HEK293T (cell line): ENCODE measurements around the gene ARMC12.

Experiments used
- CTCF ChIA-PET: fragments of 350-600 bp; formaldehyde crosslinking; extraction: SDS; loops from one replicate; lab custom pipeline; 2021; ENCODE audit warnings: antibody characterized with exemption, inconsistent platforms; lab: Yijun Ruan, JAX
- POLR2A ChIA-PET: fragments of 350-600 bp; formaldehyde crosslinking; extraction: SDS; loops from one replicate; lab custom pipeline; 2020; ENCODE audit warnings: antibody characterized with exemption, inconsistent platforms; lab: Yijun Ruan, JAX
- DNase-seq: peaks from one replicate; pipeline ENCODE4 v3.0.0; 2012; ENCODE audit warnings: mixed read lengths; ENCODE audit errors: extremely low spot score
- ARNT ChIP-seq: fragments of 450-650 bp; IDR thresholded peaks from 2 replicates; pipeline ENCODE4 v1.6.1; 2017; ENCODE audit warnings: mild to moderate bottlenecking
- BHLHE40 ChIP-seq: fragments of 450-650 bp; IDR thresholded peaks from 2 replicates; pipeline ENCODE4 v1.6.1; 2016; ENCODE audit warnings: mild to moderate bottlenecking, moderate library complexity, borderline replicate concordance
- CTBP1 ChIP-seq: fragments of 450-650 bp; IDR thresholded peaks from 2 replicates; pipeline ENCODE4 v1.6.1; 2016; ENCODE audit warnings: borderline replicate concordance
- ELF4 ChIP-seq: fragments of 450-650 bp; IDR thresholded peaks from 2 replicates; pipeline ENCODE4 v1.6.1; 2017; ENCODE audit warnings: antibody characterized with exemption
- FOXA1 ChIP-seq: fragments of 450-650 bp; IDR thresholded peaks from 2 replicates; pipeline ENCODE4 v1.6.1; 2016; ENCODE audit warnings: mild to moderate bottlenecking
- FOXK2 ChIP-seq: fragments of 450-650 bp; IDR thresholded peaks from 2 replicates; pipeline ENCODE4 v1.6.1; 2016; ENCODE audit warnings: mild to moderate bottlenecking
- FOXM1 ChIP-seq: fragments of 450-650 bp; IDR thresholded peaks from 2 replicates; pipeline ENCODE4 v1.6.1; 2017; ENCODE audit warnings: mild to moderate bottlenecking, borderline replicate concordance
- HDGF ChIP-seq: fragments of 450-650 bp; IDR thresholded peaks from 2 replicates; pipeline ENCODE4 v1.6.1; 2017; ENCODE audit warnings: antibody characterized with exemption, borderline replicate concordance
- L3MBTL2 ChIP-seq: fragments of 450-650 bp; conservative IDR thresholded peaks from 2 replicates; pipeline ENCODE4 v1.6.1; 2016; ENCODE audit warnings: mild to moderate bottlenecking
- LEF1 ChIP-seq: fragments of 450-650 bp; IDR thresholded peaks from 2 replicates; pipeline ENCODE4 v1.6.1; 2017; ENCODE audit warnings: mild to moderate bottlenecking, borderline replicate concordance
- NFRKB ChIP-seq: fragments of 450-650 bp; IDR thresholded peaks from 2 replicates; pipeline ENCODE4 v1.6.1; 2016; ENCODE audit warnings: mild to moderate bottlenecking, moderate library complexity
- PKNOX1 ChIP-seq: fragments of 450-650 bp; IDR thresholded peaks from 2 replicates; pipeline ENCODE4 v1.6.1; 2016
- SP1 ChIP-seq: fragments of 450-650 bp; IDR thresholded peaks from 2 replicates; pipeline ENCODE4 v1.6.1; 2017
- SUZ12 ChIP-seq: fragments of 450-650 bp; IDR thresholded peaks from 2 replicates; pipeline ENCODE4 v1.6.1; 2016; ENCODE audit warnings: mild to moderate bottlenecking
- TARDBP ChIP-seq: fragments of 450-650 bp; IDR thresholded peaks from 2 replicates; pipeline ENCODE4 v1.6.1; 2016
- ZNF384 ChIP-seq: fragments of 450-650 bp; IDR thresholded peaks from 2 replicates; pipeline ENCODE4 v1.6.1; 2016

ARMC12 gene

GRCh38 chr6:35739645-35740524, 3.1 kb downstream of the ARMC12 start:
- POLR2A ChIA-PET, result no interaction called here
- TF ChIP-seq PKNOX1, result no peak
- no peak for TF ChIP-seq CTBP1
- TF ChIP-seq ELF4, result no peak
- TF ChIP-seq HDGF, result no peak
- no peak for TF ChIP-seq FOXA1
- CTCF ChIA-PET, result interaction anchor here (0.5 to 5.1 kb wide), 8 partner anchors 17 to 548 kb away, joined by 3 to 43 read pairs (median 3); partner anchors contain the start of gene MAPK14
- no peak for DNase-seq

DNA sequence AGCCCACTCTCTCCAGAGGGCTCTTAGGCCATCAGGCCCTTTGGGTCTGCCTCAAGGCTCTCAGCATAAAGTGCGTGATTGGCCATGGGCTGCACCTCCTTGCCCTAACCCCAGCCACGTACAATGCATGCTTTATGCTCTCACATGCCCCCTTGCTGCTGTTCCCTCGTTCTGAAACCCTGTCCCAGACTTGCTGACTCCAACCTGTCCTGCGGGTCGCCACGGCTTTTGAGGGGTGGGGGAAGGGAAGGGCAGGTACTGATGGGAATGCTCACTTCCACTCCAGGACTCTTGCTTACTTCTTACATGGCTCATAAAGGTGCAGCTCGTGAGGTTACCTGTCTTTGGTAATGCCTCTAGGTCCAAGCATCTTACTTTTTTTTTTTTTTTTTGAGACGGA, 6.0 kb downstream of the ARMC12 start:
- DNase-seq, result no peak
- ChIA-PET POLR2A (no interaction called here), CTCF (no interaction called here)
- TF ChIP-seq CTBP1 (no peak), SP1 (no peak), NFRKB (no peak), FOXK2 (no peak), LEF1 (no peak), ZNF384 (no peak), ELF4 (no peak), FOXM1 (no peak), SUZ12 (no peak), FOXA1 (no peak)

- DNase-seq, result no peak
- POLR2A ChIA-PET, result no interaction called here
- no peak for TF ChIP-seq LEF1
- TF ChIP-seq CTBP1, result no peak
- no peak for TF ChIP-seq SP1
- no peak for TF ChIP-seq ELF4
- TF ChIP-seq NFRKB, result no peak
- TF ChIP-seq L3MBTL2, result no peak
- TF ChIP-seq FOXA1, result no peak
- no peak for TF ChIP-seq BHLHE40
- CTCF ChIA-PET, result no interaction called here
Observed at GRCh38 chr6:35745509-35745908, 8.7 kb downstream of the ARMC12 start.

- no peak for DNase-seq
- CTCF ChIA-PET, result interaction anchor here (0.6 to 1.1 kb wide), 2 partner anchors 11 to 124 kb away, joined by 4 to 5 read pairs; no protein-coding TSS in a partner anchor
- POLR2A ChIA-PET, result interaction anchor here (0.6 kb wide), 1 partner anchor 23 kb away, joined by 3 read pairs; no protein-coding TSS in a partner anchor
- TF ChIP-seq ARNT, result no peak
- no peak for TF ChIP-seq L3MBTL2
- TF ChIP-seq NFRKB, result no peak
- no peak for TF ChIP-seq SP1
- TF ChIP-seq BHLHE40, result no peak
- no peak for TF ChIP-seq ZNF384
- no peak for TF ChIP-seq TARDBP
- no peak for TF ChIP-seq SUZ12
- TF ChIP-seq FOXA1, result no peak
- TF ChIP-seq PKNOX1, result no peak
- TF ChIP-seq CTBP1, result no peak
- no peak for TF ChIP-seq FOXK2
Observed at GRCh38 chr6:35746516-35746915, 9.7 kb downstream of the ARMC12 start.

GRCh38 chr6:35747877-35748276, 11.0 kb downstream of the ARMC12 start:
- ChIA-PET POLR2A (no interaction called here), CTCF (no interaction called here)
- TF ChIP-seq ARNT (no peak), FOXA1 (no peak), CTBP1 (no peak), FOXK2 (no peak), FOXM1 (no peak), SP1 (no peak), ELF4 (no peak), L3MBTL2 (no peak), TARDBP (no peak), SUZ12 (no peak), BHLHE40 (no peak)
- no peak for DNase-seq

DNA sequence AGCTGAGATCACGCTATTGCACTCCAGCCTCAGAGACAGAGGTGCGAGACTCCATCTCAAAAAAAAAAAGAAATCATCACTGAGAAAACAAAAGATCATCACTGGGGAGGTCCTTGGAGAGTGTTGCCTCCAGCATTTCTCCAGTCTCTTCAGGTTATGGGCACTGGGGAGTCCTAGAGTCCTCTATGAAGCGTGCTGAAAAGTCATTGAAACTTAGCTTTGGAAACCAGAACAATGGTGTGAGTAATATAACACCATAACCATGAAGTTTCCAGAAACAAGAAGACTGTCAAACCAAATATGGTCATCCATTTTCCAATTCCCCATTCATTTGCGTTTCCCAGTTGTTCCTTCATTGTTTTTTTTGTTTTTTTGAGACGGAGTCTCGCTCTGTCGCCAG, 13.7 kb downstream of the ARMC12 start:
- POLR2A ChIA-PET, result no interaction called here
- CTCF ChIA-PET, result interaction anchor here (0.6 to 0.7 kb wide), 2 partner anchors 21 to 210 kb away, joined by 3 read pairs; no protein-coding TSS in a partner anchor
- DNase-seq, result no peak

GRCh38 chr6:35751594-35751993, 14.8 kb downstream of the ARMC12 start:
- POLR2A ChIA-PET, result no interaction called here
- TF ChIP-seq FOXA1, result no peak
- no peak for TF ChIP-seq FOXK2
- TF ChIP-seq PKNOX1, result no peak
- TF ChIP-seq L3MBTL2, result no peak
- TF ChIP-seq TARDBP, result no peak
- no peak for TF ChIP-seq BHLHE40
- TF ChIP-seq NFRKB, result no peak
- TF ChIP-seq SUZ12, result no peak
- TF ChIP-seq CTBP1, result no peak
- no peak for TF ChIP-seq HDGF
- TF ChIP-seq ELF4, result no peak
- TF ChIP-seq ZNF384, result no peak
- no peak for TF ChIP-seq LEF1
- no peak for TF ChIP-seq FOXM1
- TF ChIP-seq ARNT, result no peak
- no peak for DNase-seq
- CTCF ChIA-PET, result no interaction called here

More for the DNA sequence above, 13.7 kb downstream of the ARMC12 start:
- no peak for TF ChIP-seq NFRKB
- TF ChIP-seq SP1, result no peak
- no peak for TF ChIP-seq ZNF384
- TF ChIP-seq FOXM1, result no peak
- TF ChIP-seq L3MBTL2, result no peak
- no peak for TF ChIP-seq TARDBP
